Measurements from ENCODE around the gene PSAP. TPM values are rescaled to one million over a fixed set of nuclear protein-coding genes. Genes with fewer than 3 reads are reported as not detected.

PSAP gene
- total and polyA plus RNA-seq, 2 experiments from 2014 or later: 151 to 391 TPM

DNA sequence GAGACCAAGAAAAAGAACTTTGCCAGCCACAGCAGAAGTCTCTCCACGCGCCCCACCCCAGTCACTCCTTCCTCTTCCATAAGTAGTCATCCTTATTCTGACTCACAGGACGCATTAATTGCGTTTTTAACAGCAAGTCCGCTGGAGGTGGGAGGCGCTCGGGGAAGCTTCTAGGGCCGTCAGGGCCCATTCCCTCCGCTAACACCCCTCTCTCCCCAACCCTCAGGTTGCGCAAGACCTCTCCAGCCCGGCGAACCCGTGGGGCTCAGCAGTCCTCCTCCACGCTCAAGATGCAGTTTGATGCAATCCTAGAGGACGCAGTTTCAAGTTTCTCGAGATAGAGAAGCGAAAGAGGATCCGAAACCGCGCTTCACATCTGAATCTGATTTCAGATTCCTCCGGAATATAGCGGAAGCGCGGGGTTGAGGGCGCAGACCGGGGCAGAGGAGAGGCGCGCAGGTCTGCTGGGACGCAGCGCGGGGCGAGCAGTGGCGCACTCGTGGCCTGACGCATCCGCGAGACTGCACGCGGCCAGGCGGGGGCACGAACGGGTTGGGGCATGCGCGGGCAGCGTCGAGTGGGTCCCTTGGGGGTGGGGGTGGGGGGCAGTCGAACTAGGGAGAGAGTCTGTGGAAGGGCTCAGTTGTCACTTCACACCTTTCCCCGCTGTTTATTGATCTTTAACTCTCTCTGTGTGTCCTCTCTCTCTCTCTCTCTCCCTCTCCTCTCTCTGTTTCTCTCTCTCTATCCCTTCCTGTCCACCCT lies 37.8 kb upstream of the PSAP start (continued):
- TF ChIP-seq ZNF462 (CRISPR knock-in tag; IDR thresholded peaks at IDR 0.05) (no peak), EZH2 (IDR thresholded peaks at IDR 0.05; ENCODE audit: low read depth, unreplicated experiment) (no peak), ZNF114 (CRISPR knock-in tag; IDR thresholded peaks at IDR 0.05) (no peak)

DNA sequence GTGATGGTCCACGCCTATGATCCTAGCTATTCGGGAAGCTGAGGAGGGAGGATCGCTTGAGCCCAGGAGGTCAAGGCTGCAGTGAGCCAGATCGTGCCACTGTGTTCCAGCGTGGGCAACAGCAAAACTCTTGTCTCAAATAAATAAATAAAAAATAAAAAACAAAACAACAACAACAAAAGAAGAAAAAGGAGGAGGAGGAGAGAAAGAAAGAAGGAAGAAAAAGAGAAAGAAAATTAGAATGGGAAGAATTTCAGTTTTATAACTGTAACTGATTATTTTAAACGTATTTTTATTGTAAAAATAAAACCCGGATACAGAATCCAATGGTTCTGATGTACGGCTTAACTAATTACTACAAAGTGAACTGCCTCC lies 37.2 kb upstream of the PSAP start:
- Mint-ChIP-seq H3K36me3 (ENCODE audit: low read depth) (no peaks in the 10 kb centered on the region; the same call in 2 of the 3 replicates), H3K27ac (no peak overlapping the region), H3K4me1 (peaks cover 7% of the 10 kb centered on the region; the same call in 2 of the 3 replicates), H3K27me3 (ENCODE audit: insufficient read depth, low read depth, poor library complexity) (peaks cover 24% of the 10 kb centered on the region), H3K4me3 (peak overlapping the region; percentile 69), H3K9me3 (no peaks in the 10 kb centered on the region)
- H3K27ac ChIP-seq (ENCODE audit: low read depth): no peak overlapping the region
- H2AFZ ChIP-seq: peak overlapping the region; percentile 86
- ATAC-seq (no peak), DNase-seq (ENCODE audit: low spot score) (no peak)
- H3K4me3 ChIP-seq: peak overlapping the region; percentile 67
- H3K4me2 ChIP-seq: peak overlapping the region; percentile 82
- H3K27me3 ChIP-seq (ENCODE audit: insufficient read depth): peaks cover 33% of the 10 kb centered on the region
- H4K20me1 ChIP-seq (replicated peaks; ENCODE audit: insufficient read depth): no peaks in the 10 kb centered on the region
- no peaks in the 10 kb centered on the region for H3F3A ChIP-seq (replicated peaks; ENCODE audit: low read depth)
- H3K9me2 ChIP-seq (ENCODE audit: insufficient read depth): no peaks in the 10 kb centered on the region
- no peaks in the 10 kb centered on the region for H3K79me2 ChIP-seq (replicated peaks; ENCODE audit: insufficient read depth)
- H3K36me3 ChIP-seq (ENCODE audit: insufficient read depth): no peaks in the 10 kb centered on the region
- 0 out of 2 replicates have a peak, but pooled peaks cover 2% of the 10 kb centered on the region for H3K4me1 ChIP-seq (ENCODE audit: insufficient read depth)
- TF ChIP-seq STAT1 (IDR thresholded peaks at IDR 0.05; ENCODE audit: unreplicated experiment) (no peak), ETS1 (IDR thresholded peaks at IDR 0.05) (no peak), ZNF114 (CRISPR knock-in tag; IDR thresholded peaks at IDR 0.05) (no peak), EZH2phosphoT487 (IDR thresholded peaks at IDR 0.05; ENCODE audit: unreplicated experiment) (no peak), EZH2 (IDR thresholded peaks at IDR 0.05; ENCODE audit: low read depth, unreplicated experiment) (no peak), CREB1 (CRISPR knock-in tag; IDR thresholded peaks at IDR 0.05; ENCODE audit: low read depth) (no peak), JUNB (IDR thresholded peaks at IDR 0.05; ENCODE audit: unreplicated experiment) (no peak), POLR2AphosphoS5 (IDR thresholded peaks at IDR 0.05; ENCODE audit: low read depth) (no peak)
- TF ChIP-seq, protein P1, sequence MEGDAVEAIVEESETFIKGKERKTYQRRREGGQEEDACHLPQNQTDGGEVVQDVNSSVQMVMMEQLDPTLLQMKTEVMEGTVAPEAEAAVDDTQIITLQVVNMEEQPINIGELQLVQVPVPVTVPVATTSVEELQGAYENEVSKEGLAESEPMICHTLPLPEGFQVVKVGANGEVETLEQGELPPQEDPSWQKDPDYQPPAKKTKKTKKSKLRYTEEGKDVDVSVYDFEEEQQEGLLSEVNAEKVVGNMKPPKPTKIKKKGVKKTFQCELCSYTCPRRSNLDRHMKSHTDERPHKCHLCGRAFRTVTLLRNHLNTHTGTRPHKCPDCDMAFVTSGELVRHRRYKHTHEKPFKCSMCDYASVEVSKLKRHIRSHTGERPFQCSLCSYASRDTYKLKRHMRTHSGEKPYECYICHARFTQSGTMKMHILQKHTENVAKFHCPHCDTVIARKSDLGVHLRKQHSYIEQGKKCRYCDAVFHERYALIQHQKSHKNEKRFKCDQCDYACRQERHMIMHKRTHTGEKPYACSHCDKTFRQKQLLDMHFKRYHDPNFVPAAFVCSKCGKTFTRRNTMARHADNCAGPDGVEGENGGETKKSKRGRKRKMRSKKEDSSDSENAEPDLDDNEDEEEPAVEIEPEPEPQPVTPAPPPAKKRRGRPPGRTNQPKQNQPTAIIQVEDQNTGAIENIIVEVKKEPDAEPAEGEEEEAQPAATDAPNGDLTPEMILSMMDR (conservative IDR thresholded peaks at IDR 0.05; ENCODE audit: low read depth in 2 of 2): no peak
